ENCODE data around the gene NPHS2. TPM values are rescaled to one million over a fixed set of nuclear protein-coding genes. Genes with fewer than 3 reads are reported as not detected.
"Not testable (repeated sequence)": the region's sequence is repeated elsewhere in the genome, so short reads cannot be mapped to it uniquely, and the experiment has no call there.

NPHS2 gene
- total RNA-seq, 1 experiment from 2014 or later: not detected

DNA sequence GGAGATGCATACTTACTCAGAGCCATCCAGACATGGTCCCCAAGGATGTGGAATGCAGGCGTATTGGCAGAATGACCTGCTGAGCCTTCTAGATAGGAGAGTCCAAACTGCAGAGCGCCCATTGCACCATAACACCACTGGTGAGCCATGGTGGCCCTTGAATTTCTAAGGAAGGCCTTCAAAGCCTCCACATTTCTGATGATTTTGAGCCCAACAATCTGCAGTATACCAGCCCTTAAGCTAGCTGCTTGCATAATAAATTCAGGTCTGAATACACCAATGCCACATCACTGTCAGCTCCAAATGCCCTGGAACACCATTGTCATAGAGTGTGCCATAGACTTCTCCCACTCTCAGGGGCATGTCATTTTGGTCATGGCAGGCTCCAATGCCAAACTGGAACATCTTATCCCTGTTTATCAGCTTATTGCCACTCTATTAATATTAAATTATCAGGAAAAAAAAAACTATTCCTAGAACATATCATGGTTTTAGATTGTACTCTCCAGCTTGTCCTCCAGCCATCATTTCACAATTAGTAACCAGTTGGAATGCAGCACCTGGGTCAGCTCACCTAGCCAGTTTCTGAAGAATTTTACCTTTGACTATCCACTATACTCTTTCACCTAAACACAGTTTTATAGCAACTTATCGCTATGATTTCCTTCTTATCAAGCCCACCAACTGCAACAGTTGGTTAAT lies 26.9 kb downstream of the NPHS2 start:
- DNase-seq (ENCODE audit: extremely low read depth, low read depth): no peak

DNA sequence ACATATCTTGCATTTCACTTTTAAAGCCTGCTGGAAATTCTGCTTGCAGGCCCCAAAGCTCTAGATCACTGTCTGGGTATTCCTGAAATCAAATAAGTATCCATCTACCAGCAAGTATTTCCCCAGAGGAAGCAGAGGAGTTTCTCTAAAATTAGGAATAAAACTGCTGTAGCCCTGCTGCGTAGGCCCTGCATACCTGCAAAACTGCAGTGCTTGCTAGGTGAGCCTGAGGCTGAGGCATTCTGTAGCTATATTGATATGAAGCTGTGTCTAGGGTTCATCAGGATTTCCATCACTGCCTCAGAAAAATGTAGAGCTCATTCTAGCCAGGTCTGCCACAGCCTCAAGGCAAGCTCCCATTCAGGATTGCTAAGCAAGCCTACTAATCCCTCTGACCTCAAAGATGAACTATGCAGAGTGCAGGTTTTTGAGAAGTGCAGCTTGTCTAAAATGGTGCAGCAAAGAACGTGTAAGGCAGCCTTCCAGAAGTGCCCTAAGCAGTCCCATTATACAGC lies 28.7 kb downstream of the NPHS2 start:
- DNase-seq (ENCODE audit: extremely low read depth, low read depth): no peak

DNA sequence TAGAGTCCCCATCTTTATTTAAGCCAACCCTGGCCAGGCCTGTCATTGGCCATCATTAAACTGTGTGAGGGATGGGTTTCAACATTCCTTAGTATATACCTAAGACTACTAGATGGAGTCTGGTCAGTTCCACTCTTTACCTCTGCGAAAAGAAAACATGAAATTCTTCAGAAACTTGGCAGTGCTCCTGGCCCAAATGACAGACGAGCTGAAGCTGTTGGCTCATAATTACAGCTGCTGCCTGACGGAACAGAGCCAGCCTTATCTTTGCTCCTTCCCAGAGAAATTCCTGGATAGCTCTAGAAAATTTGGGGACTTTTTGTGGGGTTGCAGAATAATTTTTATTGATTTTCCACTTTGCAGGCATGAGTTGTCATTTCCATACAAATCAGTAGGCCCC lies 30.4 kb downstream of the NPHS2 start:
- DNase-seq (ENCODE audit: extremely low read depth, low read depth): no peak

DNA sequence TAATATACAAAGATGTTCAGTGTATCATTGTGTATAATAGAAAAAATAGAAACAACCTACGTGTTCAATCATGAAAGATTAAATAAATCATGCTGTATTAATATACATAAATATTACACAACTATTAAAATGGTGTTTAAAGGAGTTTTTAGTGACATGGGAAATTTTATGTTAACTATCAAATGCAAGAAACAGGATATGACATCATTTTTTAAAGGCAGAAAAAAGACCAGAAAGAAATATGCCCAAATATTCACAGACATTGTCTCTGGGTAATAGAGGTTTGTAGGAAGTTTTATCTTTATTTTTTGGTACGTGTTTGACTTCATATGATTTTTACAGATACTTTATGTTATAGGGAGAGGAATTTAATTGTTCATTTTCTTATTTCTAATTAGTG lies 34.0 kb downstream of the NPHS2 start:
- DNase-seq (ENCODE audit: extremely low read depth, low read depth): no peak

DNA sequence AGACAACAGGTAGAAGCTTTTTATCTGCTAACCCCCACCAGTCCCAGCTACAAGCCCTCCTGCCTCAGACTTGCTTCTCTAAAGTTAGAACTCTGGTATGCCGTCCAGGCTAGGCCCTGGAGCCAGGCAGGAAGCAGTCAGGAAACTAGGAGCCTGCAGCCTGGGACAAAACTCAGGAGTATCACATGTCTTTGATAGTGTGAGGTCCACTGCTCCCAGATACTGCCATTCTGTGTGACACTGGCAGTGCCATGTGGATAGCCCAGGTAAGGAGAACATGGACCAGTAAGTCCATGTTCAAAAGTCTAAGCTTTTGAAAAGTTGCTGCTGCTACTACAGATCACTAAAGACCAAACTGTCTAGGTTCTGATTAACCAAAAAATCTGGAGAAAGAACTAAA lies 45.4 kb downstream of the NPHS2 start:
- no peak for DNase-seq (ENCODE audit: extremely low read depth, low read depth)

DNA sequence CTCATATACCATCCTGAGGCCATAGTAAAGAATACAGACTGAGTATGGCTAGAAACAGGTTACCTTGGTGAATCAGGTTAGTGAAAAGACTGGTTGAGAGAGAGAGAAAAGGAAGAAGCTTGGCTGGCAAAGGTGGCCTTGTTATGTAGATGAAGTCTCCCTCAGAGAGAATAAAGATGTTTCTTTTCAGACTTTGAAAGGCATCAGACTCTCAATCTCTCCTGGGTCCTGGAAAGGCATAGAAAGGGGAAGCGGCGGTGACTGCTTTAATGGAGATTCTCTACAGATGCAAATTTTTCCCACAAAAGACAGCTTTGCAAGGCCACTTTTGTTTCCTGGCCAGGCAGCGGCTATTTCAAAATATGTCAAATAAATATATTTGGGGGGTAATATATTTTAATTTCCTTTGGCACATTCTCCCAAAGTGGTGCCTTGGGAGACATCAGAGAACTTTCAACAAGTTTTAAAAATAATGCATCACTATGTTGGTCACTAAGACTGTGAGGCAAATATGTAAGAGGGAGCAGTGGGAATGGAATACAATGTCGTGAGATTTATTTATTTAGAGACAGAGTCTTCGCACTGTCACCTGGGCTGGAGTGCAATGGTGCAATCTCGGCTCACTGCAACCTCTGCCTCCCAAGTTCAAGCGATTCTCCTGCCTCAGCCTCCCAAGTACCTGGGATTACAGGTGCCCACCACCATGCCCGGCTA lies 46.1 kb downstream of the NPHS2 start:
- no peak for DNase-seq (ENCODE audit: extremely low read depth, low read depth)

DNA sequence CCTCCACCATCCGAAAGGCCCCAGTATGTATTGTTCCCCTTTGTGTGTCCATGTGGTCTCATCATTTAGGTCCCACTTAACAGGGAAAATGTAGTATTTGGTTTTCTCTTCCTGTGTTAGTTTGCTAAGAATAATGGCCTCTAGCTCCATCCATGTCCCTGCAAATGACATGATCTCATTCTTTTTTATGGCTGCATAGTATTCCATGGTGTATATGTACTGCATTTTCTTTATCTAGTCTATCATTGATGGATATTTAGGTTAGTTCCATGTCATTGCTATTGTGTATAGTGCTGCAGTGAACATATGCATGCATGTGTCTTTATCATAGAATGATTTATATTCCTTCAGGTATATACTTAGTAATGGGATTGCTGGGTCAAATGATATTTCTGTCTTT lies 57.2 kb downstream of the NPHS2 start:
- not testable (repeated sequence) for DNase-seq (ENCODE audit: extremely low read depth, low read depth)

DNA sequence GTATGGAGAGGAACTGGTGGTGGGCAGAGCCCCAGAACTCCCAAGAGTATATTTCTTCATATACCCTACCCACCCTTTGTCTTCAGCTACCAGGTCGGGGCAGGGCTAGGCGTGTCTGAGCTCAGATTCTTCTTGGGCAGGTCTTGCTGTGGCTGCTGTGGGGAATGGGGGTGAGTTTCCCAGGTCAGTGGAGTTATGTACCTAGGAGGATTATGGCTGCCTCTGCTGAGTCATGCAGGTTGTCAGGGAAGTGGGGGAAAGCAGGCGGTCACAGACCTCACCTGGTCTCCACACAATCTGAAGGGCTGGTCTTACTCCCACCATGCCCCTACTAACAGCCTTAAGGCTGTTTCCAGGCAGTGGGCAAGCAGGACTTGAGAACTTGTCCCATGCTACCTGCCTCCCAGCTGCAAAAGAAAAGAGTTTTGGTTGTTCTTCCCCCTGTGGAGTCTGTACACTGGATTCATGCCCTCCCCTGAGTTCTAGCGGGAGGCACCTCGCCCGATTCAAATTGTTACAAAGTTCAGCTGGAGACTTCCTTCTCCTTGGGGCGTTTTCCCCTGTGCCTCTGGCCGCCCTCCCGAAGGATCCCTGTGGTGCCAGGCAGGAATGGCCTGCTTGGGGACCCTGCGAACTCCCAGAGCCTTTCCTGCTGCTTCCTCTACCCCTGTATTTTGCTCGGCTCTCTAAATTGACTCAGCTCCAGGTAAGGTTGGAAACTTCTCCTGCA lies 58.6 kb downstream of the NPHS2 start:
- DNase-seq (ENCODE audit: extremely low read depth, low read depth): no peak

DNA sequence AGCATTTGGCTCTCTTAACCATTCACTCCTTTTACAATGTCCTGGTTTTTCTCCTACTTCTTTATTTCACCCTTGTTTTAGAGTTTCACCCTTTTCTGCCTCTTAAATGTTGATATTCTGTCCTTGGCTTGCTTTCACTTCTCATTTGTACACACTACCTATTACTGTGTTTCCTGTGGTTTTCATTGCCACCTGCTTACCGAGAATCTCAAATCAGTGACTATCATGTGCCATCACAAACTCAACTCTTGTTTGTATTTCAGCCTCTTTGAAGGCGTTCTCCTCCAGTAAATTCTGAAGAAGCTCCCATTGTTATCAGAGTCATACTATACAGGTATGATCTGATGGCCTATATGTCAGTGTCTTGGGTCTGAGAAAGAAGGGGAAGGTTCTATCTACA lies 65.7 kb downstream of the NPHS2 start:
- no peak for DNase-seq (ENCODE audit: extremely low read depth, low read depth)

DNA sequence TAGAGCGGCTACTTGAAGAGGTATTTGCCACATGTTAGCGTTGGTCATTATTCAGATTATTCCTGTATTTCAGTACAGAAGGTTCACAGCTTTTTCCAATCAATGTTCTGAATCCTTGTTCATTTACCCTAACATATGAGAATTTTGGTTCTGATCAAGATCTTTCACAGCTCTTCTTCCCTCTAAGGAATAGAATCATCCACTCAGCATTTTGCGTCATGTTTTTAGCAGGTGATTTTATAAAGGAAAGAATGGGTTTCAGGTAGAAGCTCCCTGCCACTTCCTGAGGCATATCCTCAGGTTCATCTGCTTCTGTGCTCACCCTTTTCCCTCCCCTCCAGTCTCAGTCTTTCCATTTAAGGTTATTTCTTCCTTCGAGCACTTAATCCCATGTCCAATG lies 66.4 kb downstream of the NPHS2 start:
- no peak for DNase-seq (ENCODE audit: extremely low read depth, low read depth)

DNA sequence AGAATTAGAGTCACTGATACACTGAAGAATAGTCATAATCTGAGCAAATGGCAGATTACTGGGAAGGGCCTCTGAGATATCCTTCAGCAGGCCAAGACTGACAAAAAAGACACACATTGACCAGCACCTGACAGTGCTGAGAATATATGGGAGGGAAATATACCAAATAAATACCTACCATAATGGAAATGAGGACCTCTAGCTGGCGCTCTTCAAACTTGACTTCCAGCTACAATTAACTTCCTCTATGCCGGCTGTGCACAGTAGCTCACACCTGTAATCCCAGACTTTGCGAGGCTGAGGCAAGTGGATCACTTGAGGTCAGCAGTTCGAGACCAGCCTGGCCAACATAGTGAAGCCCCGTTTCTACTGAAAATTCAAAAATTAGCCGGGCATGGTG lies 69.5 kb downstream of the NPHS2 start:
- no peak for DNase-seq (ENCODE audit: extremely low read depth, low read depth)

Small RNA genes within 50 kb of the gene (small RNA-seq; reads per million reads assigned to genes)
- gene RNU5F-2P: 0 to 0.06 reads per million in 2 experiments

Other genes with a start within 250 kb of the NPHS2 start
- gene AXDND1, start 210.0 kb downstream of the NPHS2 start, total RNA-seq (2014; rRNA removed; shearing (Covaris generic)): not detected in 2 replicates
- gene TDRD5, start 15.9 kb upstream of the NPHS2 start, total RNA-seq (2014; rRNA removed; shearing (Covaris generic)): 0.10 and 0.14 TPM in 2 replicates
- 0.12 and 0.17 TPM in 2 replicates for gene FAM163A, start 167.3 kb upstream of the NPHS2 start, total RNA-seq (2014; rRNA removed; shearing (Covaris generic))